Hypothalamus (tissue), 51 donors: Measurements from ENCODE around the gene SARNP.

ENCODE experiments used
- DNase-seq, 51 donors: peaks; one replicate each; lab custom pipeline; 2025; lab: John Stamatoyannopoulos, UW

The SARNP gene

DNA sequence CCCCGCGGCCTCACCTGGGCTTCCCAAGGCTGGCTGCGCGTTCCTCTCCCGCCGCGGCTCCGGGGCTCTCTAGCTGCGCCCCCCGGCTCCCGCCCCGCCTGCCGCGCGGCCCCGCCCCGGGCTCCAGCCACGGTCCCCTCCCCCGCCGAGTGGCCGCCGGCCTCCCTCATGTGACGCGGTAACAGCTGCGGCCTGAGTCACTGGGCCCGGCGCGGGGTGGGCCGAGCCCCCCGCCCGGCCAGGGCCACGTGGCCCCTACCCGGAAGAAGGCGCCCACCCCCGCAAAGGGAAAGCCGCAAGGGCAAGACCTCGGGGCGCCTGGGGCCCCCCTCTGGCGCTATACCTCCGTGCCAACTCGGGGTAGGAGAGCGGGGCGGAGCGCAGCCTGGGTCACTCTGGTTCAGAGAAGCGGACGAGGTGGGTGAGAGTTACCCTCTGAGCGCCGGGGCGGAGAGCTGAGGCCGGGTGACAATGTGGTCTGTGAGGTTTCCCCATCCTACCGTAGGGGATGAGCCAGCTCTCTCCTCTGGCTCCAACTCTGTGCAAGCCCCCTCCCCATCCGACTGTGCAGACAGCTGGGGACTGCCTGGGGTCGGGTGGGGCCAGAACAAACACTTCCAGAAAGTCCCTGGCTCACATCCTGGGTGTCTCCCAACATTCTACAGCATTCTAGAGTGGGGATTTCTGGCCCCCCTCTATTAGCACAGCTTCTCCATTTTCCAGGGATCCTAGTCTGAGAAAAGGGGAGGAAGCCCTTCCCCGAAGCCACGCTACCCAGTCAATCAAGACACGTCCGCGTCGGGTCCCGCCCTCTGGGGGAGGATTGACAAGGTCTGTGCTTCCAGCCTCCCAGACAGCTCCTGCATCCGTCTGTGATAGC is 88.3 kb downstream of the SARNP start, which contains the start of gene CD63:
Gene CD63, minus strand, starts transcription at position 71 of the 880 bp plus-strand sequence. CDS start 668 bp downstream, outside the sequence.
- DNase-seq, result peak; percentile 63 to 96 (median 88)

DNA sequence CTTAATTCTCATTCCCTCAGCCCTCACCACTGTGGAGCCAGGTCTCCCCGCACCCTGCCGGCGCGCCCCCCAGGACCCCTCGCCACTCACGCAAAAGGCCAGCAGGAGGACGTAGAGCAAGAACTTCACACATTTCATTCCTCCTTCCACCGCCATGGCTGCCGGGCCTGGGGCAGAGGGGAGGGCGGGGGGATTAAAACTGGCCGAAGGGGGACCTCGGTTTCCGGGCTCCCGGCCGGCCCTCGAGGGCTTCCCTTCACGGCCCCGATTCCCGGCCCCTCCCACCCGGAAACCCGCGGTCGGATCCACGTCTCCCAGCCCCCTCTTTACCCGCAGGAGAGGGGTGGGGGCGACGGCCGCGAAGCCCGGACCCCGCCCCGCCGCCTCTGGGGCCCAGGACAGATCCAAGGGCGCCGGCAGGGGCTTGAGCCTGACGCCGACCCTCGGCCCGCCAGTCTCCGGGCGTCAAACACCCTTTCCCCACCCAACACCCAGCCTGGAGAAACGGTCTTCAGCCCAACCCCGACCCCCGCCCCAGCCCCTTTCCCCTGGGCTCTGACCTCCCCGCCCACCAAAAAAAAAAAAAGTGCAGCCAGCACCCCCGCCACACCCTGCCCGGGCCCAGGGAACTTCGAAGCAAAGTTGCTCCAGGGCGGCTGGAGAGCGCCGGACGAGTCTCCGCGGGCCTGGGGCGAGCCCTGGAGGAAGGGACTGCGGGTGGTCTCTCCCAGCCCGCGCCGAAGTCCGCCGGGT is 89.2 kb downstream of the SARNP start:
- peak in 46 of 51 donors; percentile 33 to 85 (median 69) for DNase-seq

DNA sequence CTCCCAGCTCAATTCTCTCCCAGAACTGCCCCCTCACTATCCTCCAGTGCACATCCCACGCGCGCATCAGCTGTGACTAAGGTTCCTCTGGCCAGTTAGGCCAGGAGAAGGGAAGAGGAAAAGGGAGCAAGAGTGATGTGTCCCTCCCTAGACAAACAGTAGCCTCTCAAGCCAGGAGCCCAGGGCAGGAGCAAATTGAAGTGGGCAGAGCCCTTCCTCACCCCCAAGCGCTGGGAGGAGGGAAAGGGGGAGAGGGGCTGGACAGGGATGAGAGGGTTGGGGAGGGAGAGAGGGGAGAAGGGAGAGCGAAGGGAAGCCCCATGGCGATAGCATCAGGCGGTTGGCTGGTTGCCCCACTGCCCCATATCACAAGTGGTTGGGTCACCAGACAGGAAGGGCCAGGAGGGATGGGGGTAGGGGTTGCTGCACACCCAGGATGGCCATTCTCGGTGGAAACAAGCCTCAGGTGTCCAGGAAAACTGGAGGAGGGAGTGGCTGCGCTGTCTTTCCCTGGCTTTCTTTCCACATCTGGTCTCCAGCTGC is 89.8 kb downstream of the SARNP start:
- DNase-seq, result peak in 19 of 51 donors; percentile 16 to 72 (median 43)

DNA sequence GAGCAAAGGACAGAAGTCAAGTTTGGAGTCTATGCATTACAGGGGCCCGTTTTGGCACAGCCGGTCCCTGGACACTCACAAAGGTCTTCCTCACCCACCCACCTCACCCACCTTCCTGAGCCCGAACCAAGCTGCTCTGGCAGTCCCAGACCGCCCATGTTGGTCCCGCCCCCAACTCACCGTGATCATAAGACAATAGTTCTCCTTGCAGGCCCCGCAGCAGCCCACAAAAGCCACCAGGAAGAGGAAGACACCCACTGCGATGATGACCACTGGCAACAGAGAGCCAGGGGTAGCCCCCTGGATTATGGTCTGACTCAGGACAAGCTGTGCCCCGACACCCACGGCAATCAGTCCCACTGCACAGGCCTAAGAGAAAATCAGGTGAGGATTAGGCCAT is 90.6 kb downstream of the SARNP start:
- no peak for DNase-seq

DNA sequence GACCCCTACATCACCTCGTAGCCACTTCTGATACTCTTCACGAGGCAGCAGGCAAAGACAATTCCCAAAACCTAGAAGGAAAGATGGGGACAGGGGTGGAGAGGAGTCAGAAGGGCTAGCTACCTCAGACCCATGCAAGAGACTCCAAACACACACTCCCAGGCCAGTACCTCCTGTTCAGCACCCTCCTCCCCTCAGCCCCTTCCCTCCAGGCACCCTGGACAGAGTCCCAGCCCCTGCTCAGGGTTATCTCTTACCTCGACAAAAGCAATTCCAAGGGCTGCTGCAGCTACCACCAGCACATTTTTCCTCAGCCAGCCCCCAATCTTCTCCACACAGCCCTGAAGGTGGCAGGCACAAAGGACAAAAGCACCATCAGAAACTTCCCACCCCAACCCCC is 92.0 kb downstream of the SARNP start:
- no peak for DNase-seq

DNA sequence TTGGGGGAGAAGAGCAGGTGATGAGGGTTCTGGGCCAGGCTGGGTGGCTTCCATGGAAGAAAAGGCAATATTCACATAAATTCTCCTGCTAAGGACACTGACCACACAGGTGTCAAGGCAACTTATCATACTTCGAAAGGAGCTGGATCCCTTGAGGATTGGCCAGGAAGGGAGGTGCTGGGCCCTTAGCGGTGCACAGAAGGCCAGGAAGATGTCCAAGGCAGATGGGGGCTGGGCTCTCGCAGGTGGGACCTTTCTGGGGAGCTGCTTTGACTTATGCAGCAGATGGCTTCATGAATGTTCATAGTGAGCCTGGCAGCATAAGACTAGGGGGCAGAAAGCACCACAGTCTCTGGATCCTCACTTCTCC is 92.6 kb downstream of the SARNP start:
- DNase-seq, result no peak

DNA sequence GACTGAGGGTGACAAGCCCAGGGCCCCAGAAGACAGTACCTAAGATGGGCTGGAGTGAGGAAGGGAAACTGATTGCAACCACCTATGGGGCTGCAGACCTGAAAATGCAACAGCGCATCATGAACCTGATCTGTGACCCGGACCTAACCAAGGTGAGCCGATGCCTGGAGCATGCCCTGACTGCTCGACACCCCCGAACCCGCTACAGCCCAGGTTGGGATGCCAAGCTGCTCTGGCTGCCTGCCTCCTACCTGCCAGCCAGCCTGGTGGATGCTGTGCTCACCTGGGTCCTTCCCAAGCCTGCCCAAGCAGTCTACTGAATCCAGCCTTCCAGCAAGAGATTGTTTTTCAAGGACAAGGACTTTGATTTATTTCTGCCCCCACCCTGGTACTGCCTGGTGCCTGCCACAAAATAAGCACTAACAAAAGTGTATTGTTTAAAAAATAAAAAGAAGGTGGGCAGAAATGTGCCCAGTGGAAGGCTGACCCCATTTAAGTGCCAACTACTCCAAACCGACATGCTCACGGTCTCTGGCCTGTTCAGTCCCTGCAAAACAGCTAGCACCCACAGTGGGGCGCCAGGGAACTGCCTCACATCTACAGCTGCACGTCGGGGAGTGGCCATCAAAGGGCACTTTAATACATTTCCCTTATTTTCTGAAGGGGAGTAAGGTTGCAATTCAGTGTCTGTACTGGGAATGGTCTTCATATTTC is 93.1 kb downstream of the SARNP start:
- DNase-seq, result peak in 31 of 51 donors; percentile 12 to 79 (median 46)

DNA sequence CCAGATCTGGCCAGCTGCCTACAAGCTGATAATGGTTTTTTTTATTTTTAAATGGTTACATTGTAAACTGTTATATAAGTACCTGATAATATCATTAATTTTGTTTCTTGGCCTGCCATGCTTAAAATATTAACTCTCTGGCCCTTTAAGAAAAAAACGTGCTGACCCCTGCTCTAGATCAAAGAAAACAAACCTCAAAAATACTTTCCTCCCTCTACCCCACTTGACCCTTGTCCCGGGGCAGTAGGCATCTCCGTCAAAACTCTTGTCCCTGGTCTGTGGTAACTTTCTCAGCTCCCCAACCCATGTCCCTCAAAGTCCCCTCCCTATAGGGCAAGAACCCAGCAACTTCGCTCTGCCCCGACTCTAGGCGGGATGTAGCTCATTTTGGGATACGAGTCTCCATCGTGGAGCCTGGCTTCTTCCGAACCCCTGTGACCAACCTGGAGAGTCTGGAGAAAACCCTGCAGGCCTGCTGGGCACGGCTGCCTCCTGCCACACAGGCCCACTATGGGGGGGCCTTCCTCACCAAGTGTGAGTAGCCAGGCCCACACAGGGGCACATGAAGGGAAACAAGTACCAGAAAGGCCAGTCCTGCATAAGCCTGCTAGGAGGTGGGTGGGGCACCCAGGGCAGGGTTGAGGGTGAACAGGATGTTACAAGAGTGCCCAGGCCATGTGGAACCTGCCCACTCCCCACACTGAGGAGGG is 93.9 kb downstream of the SARNP start:
- DNase-seq, result no peak

DNA sequence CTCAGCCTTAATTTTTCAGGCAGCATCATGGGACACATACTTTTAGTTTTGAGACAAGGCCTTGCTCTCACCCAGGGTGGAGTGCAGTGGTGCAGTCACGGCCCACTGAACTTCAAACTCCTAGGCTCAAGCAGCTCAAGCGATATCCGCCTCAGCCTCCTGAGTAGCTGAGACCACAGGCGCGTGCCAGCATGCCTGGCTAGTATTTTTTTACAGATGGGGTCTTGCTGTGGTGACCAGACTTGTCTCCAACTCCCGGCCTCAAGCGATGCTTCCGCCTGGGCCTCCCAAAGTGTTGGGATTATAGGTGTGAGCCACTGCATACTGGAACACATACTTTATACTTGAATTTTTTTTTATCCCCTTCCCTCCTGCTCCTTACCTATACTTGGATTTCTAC is 94.6 kb downstream of the SARNP start:
- DNase-seq, result no peak

DNA sequence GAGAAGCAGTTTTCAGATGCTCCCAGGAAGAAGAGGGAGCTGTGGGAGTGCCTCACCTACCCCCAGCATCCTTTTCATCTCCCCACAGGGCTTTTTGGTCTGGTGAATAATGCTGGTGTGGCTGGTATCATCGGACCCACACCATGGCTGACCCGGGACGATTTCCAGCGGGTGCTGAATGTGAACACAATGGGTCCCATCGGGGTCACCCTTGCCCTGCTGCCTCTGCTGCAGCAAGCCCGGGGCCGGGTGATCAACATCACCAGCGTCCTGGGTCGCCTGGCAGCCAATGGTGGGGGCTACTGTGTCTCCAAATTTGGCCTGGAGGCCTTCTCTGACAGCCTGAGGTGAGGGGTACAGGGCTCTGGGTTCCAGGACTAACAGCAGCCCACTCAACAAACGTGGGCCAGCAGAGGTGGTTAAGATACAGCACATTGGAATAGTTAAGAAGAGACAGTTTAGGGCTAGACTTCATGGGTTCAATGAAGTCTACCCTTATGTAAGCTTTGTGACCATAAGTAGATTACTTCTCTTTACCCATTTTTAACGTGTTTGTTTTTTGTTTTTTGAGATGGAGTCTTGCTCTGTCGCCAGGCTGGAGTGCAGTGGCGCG is 95.8 kb downstream of the SARNP start:
- DNase-seq, result peak in 4 of 51 donors; percentile 10 to 36 (median 20)

DNA sequence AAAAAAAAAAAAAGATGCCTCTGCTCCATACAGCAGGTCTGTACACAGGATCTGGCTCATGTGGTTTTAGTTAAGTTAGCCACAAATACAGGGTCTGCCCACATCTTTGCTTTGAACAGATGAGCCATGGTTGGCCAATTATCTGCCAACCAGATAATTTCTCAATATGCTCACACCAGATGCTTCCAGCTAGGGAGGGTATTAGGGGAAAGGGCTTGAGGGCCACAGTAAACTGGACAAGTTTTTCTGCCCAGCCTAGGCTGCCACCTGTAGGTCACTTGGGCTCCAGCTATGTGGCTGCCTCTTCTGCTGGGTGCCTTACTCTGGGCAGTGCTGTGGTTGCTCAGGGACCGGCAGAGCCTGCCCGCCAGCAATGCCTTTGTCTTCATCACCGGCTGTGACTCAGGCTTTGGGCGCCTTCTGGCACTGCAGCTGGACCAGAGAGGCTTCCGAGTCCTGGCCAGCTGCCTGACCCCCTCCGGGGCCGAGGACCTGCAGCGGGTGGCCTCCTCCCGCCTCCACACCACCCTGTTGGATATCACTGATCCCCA is 96.6 kb downstream of the SARNP start:
- DNase-seq, result peak in 44 of 51 donors; percentile 19 to 88 (median 62)

DNA sequence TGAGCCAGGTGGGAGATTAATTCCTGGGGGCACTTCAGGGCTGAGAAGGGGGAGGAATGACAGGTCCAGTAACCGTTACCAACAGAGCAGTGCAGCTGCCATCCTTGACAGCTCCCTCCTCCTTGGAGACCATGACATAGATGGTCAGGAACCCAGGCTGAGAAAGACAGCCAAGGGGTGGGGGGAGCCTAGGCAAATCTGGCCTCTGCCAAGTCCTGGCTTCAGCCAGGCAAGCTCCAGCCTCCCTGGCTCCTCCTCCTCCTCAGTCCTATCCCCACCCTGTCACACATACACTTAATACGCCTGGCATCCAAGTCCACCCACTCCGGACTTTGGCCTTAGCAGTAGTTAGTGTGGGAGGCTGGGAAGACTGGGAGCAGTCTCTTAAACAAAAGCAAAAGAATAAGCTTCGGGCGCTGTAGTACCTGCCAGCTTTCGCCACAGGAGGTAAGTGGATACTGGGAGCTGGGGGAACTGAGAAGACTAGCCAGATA is 97.4 kb downstream of the SARNP start, which contains the start of gene RDH5:
Gene RDH5, plus strand, starts transcription at position 323 of the 494 bp plus-strand sequence. CDS start 792 bp downstream, outside the sequence.
- peak in 17 of 51 donors; percentile 13 to 59 (median 27) for DNase-seq

DNA sequence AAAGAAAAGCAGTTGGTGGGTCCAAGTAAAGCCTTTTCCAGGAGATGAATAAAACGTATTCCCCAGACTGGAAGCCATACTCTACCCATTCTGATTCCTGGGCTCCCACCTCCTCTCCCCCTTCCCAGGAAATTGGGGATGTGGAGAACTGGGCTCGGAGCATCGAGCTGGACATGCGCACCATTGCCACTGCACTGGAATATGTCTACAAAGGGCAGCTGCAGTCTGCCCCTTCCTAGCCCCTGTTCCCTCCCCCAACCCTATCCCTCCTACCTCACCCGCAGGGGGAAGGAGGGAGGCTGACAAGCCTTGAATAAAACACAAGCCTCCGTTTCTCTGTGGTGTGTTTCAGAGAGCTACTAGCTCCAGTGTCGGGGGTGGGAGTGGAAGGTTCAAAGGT is 98.2 kb downstream of the SARNP start:
- DNase-seq, result no peak

DNA sequence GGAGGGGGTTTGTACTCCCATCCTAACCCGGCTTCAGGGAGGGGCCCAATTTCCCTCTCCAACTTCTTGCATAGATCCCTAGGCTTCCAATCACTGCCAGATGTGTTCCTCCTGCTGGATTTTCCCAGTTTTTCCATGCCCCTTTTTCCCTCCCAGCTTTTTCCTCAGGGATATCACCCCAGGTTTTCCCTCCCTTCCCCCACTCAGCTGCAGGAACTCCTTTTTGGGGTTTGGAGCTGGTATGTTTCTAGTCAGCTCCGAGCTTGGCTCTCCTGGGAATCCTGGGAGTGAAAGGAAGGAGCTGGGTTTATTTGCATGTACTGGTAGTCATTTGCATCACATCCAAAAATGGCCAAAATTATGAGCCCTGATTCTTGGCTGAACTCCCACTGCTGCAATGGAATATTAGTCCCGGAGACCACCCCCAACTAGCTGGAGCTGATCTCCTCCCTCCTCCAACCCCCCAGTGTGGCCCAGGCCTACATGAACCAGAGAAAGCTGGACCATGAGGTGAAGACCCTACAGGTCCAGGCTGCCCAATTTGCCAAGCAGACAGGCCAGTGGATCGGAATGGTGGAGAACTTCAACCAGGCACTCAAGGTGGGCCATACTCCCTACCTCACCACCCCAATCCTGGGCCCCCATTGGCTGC is 98.8 kb downstream of the SARNP start:
- DNase-seq, result no peak

DNA sequence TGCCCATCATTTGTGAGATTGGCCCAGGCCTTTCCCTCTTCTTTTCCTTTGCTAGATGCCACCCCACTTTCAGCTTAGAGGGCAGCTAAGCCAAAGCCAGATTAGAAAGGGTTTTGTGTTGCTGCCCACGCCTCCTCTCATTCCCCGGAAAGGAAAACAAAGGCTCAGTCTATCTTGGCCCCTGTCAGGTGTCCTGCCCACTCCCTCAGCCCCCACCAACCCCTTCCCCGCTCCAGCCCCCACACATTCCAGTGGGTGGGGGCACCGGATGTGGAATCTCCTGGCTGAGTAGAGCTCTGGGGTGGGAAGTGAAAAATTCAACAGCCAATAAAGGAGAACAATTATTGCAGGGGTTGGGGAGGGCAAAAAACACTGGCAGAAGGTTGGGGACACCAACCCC is 99.5 kb downstream of the SARNP start:
- DNase-seq, result no peak

DNA sequence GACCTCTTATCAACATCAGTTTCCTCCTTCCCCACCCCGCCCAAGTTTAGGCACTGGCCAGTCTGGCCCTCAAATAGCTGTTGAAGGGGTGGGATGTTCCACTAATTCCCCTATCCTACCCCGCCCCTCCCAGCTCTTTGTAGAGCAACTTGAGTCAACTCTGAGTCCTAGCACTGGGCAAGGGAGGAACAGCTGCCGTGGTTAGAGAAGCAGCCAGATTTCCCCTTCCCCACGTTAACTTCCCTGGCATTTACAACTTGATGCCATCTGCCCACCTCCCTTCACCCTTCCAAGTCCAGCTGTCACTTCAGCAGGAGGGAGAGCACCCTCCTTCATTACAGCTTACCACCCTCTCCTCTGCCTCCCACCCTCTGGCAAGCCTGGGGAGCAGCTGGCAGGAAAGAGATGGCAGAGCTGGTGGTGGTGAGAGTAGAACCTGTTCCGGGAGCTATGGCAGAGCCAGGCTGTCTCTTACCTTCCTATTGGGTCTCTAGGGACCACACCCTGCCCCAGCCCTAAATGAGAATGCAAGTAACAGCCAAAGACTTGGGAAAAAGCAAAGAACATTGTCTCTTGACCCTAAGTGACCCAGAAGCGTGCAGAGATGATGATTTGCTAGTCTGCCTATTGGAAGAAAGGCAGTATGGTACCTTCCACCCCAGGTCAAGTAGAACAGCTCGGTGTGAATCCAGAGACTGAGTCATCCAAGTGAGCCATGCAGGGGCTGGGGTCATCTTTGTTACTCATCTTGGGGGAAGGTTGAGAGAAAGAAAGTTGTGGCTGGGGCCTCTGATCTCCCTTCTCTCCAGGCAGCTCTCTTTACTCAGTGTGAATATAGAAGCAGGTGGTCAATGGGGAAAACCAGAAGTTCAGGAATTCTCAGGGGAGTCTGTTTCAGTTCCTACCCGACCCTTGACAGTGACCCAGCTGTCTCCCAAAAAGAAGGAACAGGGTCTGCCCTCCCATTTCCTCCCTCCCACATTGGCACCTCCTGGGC is 100.2 kb downstream of the SARNP start:
- peak in 1 of 51 donors; percentile 47 for DNase-seq

DNA sequence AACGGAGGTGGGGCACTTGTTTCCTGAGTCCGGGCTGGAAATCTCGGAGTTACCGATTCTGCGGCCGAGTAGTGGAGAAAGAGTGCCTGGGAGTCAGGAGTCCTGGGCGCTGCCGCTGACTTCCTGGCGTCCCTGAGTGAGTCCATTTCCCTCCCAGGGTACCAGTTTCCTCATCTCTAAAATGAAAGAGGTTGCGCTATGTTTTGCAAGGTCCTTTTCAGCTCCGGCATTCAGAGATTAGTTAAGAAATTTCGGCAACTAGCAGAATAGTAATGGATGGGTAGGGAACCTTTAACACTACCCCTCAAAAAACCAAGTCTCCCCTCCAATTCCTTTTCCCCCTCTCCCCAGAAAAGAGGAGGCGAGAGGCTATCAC is 101.0 kb downstream of the SARNP start:
- DNase-seq, result no peak
